ENCODE measurements around the gene RTF2. TPM values are rescaled to one million over a fixed set of nuclear protein-coding genes. Genes with fewer than 3 reads are reported as not detected.

The RTF2 gene
- total and polyA plus RNA-seq, 2 of the 13 experiments (the other 11 are each of a cell fraction or from before 2014, with no cell fraction given): 81.8 to 142 TPM

- H3K79me2 ChIP-seq (ENCODE audit: insufficient read depth, low read length): no peaks in the 10 kb centered on the region
- H3K27ac ChIP-seq (ENCODE audit: extremely low read length, insufficient read depth, low read length): no peak overlapping the region
- peaks cover 9% of the 10 kb centered on the region for H3K4me1 ChIP-seq (ENCODE audit: insufficient read depth, low read length)
- H3K4me3 ChIP-seq (replicated peaks in 1 of 3; ENCODE audit: insufficient read depth in 1 of 3, low read depth in 2 of 3, low read length in 3 of 3): no peak overlapping the region
- no peak overlapping the region for H3K9ac ChIP-seq (ENCODE audit: insufficient read depth, low read depth, low read length)
- H4K20me1 ChIP-seq (ENCODE audit: insufficient read depth, low read length): no peaks in the 10 kb centered on the region
- peaks cover 0 to 2% of the 10 kb centered on the region in 2 experiments; a peak in 1 of 5 replicates for H3K27me3 ChIP-seq (ENCODE audit: control insufficient read depth in 1 of 2, insufficient read depth in 2 of 2, low read length in 2 of 2)
- POLR2A ChIA-PET: no interaction called here
- ATAC-seq (no peak), DNase-seq (ENCODE audit: low spot score) (no peak), FAIRE-seq (no peak)
- in situ Hi-C loops (cut with HindIII; ENCODE audit: extremely low pct_ligation_motif_present, low pct_unique_long_range_greater_than_20kb) (no loop called here), intact Hi-C loops (cut with micrococcal nuclease; ENCODE audit: unreplicated experiment) (no loop called here)
- no peaks in the 10 kb centered on the region for H3K9me3 ChIP-seq (ENCODE audit: low read length)
- BruUV-seq (replicated peaks): no TSS peak
- no peaks in the 10 kb centered on the region for H3K36me3 ChIP-seq (replicated peaks in 1 of 2; ENCODE audit: control insufficient read depth in 1 of 2, insufficient read depth in 2 of 2, low read length in 2 of 2)
- no peak overlapping the region for H3K4me2 ChIP-seq (ENCODE audit: low read depth, low read length)
- H2AFZ ChIP-seq (ENCODE audit: low read length): no peak overlapping the region
- CTCF ChIA-PET (ENCODE audit: low intra/inter-chr PET ratio, low total read pairs): no interaction called here
- no peak for TF ChIP-seq KLF6 (CRISPR knock-in tag; IDR thresholded peaks at IDR 0.05)
- no peak for TF ChIP-seq SSRP1 (CRISPR knock-in tag; IDR thresholded peaks at IDR 0.05)
- no peak for TF ChIP-seq ELK4 (CRISPR knock-in tag; IDR thresholded peaks at IDR 0.05; ENCODE audit: borderline replicate concordance)
- TF ChIP-seq MBNL3 (CRISPR knock-in tag; conservative IDR thresholded peaks at IDR 0.05): no peak
- no peak for TF ChIP-seq NFAT5 (CRISPR knock-in tag; IDR thresholded peaks at IDR 0.05)
- no peak for TF ChIP-seq ZMYM4 (CRISPR knock-in tag; IDR thresholded peaks at IDR 0.05)
- TF ChIP-seq HDAC1 (CRISPR knock-in tag; IDR thresholded peaks at IDR 0.05): no peak
- TF ChIP-seq ZMYM2 (CRISPR knock-in tag; IDR thresholded peaks at IDR 0.05): no peak
- TF ChIP-seq ZNF251 (CRISPR knock-in tag; IDR thresholded peaks at IDR 0.05): no peak
- TF ChIP-seq ZNF678 (CRISPR knock-in tag; IDR thresholded peaks at IDR 0.05): no peak
- TF ChIP-seq PHF5A (CRISPR knock-in tag; IDR thresholded peaks at IDR 0.05; ENCODE audit: low read depth, unreplicated experiment): no peak
- TF ChIP-seq FOXJ3 (CRISPR knock-in tag; IDR thresholded peaks at IDR 0.05; ENCODE audit: borderline replicate concordance): no peak
- no peak for TF ChIP-seq PHF20 (CRISPR knock-in tag; IDR thresholded peaks at IDR 0.05)
- TF ChIP-seq FOXP4 (CRISPR knock-in tag; IDR thresholded peaks at IDR 0.05): no peak
- TF ChIP-seq ADNP (CRISPR knock-in tag; IDR thresholded peaks at IDR 0.05): no peak
Measured at GRCh38 chr20:56447227-56447626, 21.2 kb upstream of the RTF2 start.
